ENCODE measurements around the gene ASB17. TPM values are rescaled to one million over a fixed set of nuclear protein-coding genes. Genes with fewer than 3 reads are reported as not detected.

The ASB17 gene
- total and polyA plus RNA-seq, 9 donors: not detected

- 91 to 94% (median 93%) methylated on average over 2 of the region's 2 CpGs for WGBS, 3 donors
- Histone ChIP-seq H3K36me3 (no peaks in the 10 kb centered on the region), H3K27me3 (peaks cover 2% of the 10 kb centered on the region), H3K9me3 (no peaks in the 10 kb centered on the region), H3K4me1 (ENCODE audit: insufficient read depth) (no peaks in the 10 kb centered on the region), H3K4me3 (no peak overlapping the region), H3K27ac (no peak overlapping the region)
- no peak for DNase-seq
- intact Hi-C loops (cut with DNase I): no loop called here
- TF ChIP-seq POLR2A (IDR thresholded peaks at IDR 0.05) (no peak), CTCF (IDR thresholded peaks at IDR 0.05) (no peak), EP300 (IDR thresholded peaks at IDR 0.05) (no peak)
Observed at GRCh38 chr1:75916834-75917233, 15.4 kb downstream of the ASB17 start.

- no peaks in the 10 kb centered on the region for H3K27me3 ChIP-seq
- WGBS, 3 donors: 43 to 48% (median 47%) methylated on average over 2 of the region's 2 CpGs
- no peak overlapping the region for H3K4me3 ChIP-seq
- H3K27ac ChIP-seq: no peak overlapping the region
- H3K36me3 ChIP-seq: no peaks in the 10 kb centered on the region
- intact Hi-C loops (cut with DNase I): no loop called here
- H3K4me1 ChIP-seq (ENCODE audit: insufficient read depth): no peaks in the 10 kb centered on the region
- no peak for DNase-seq
- no peak for TF ChIP-seq EP300 (IDR thresholded peaks at IDR 0.05)
- no peak for TF ChIP-seq POLR2A (IDR thresholded peaks at IDR 0.05)
- no peak for TF ChIP-seq CTCF (IDR thresholded peaks at IDR 0.05)
- H3K9me3 ChIP-seq: no peaks in the 10 kb centered on the region
Observed at GRCh38 chr1:75908717-75909152, 23.5 kb downstream of the ASB17 start.

- intact Hi-C loops (cut with DNase I): no loop called here
- no peak for TF ChIP-seq CTCF (IDR thresholded peaks at IDR 0.05)
- TF ChIP-seq POLR2A (IDR thresholded peaks at IDR 0.05): no peak
- TF ChIP-seq EP300 (IDR thresholded peaks at IDR 0.05): no peak
- Histone ChIP-seq H3K27ac (no peak overlapping the region), H3K4me3 (no peak overlapping the region), H3K4me1 (ENCODE audit: insufficient read depth) (no peaks in the 10 kb centered on the region), H3K36me3 (no peaks in the 10 kb centered on the region), H3K9me3 (no peaks in the 10 kb centered on the region), H3K27me3 (no peaks in the 10 kb centered on the region)
- WGBS, 3 donors: 25 to 42% (median 29%) methylated on average over 1 of the region's 1 CpG
- DNase-seq: no peak
Observed at GRCh38 chr1:75901371-75901770, 30.8 kb downstream of the ASB17 start.

GRCh38 chr1:75884437-75884836 lies 47.8 kb downstream of the ASB17 start:
- no peaks in the 10 kb centered on the region for H3K36me3 ChIP-seq
- no peaks in the 10 kb centered on the region for H3K27me3 ChIP-seq
- intact Hi-C loops (cut with DNase I): no loop called here
- no peak for DNase-seq
- H3K27ac ChIP-seq: no peak overlapping the region
- H3K4me3 ChIP-seq: no peak overlapping the region
- TF ChIP-seq POLR2A (IDR thresholded peaks at IDR 0.05): no peak
- TF ChIP-seq CTCF (IDR thresholded peaks at IDR 0.05): no peak
- TF ChIP-seq EP300 (IDR thresholded peaks at IDR 0.05): no peak
- H3K9me3 ChIP-seq: no peaks in the 10 kb centered on the region
- WGBS, 3 donors: 39 to 50% (median 47%) methylated on average over 1 of the region's 1 CpG
- no peaks in the 10 kb centered on the region for H3K4me1 ChIP-seq (ENCODE audit: insufficient read depth)

Measured in ovary (tissue), 9 donors.